Esophagus muscularis mucosa (tissue), 4 donors: ENCODE data around the gene TAP2. TPM values are rescaled to one million over a fixed set of nuclear protein-coding genes. Genes with fewer than 3 reads are reported as not detected.
A peak's percentile ranks its signal among the peaks of the same experiment; 100 is the strongest.
"Not testable (repeated sequence)": the region's sequence is repeated elsewhere in the genome, so short reads cannot be mapped to it uniquely, and the experiment has no call there.

Experiments used
- DNase-seq: peaks from one replicate; pipeline ENCODE4 v3.0.0-alpha.2; 2017; ENCODE audit errors: extremely low spot score
- H3K27ac ChIP-seq, 4 donors: fragments of 200-600 bp; sonication (generic); replicated peaks in 1 of 4; 1 replicate in 3 of 4; 2 replicates in 1 of 4; pipeline ENCODE4 v1.5.1; 2016 to 2019; ENCODE audit warnings: mild to moderate bottlenecking in 1 of 4
- H3K27me3 ChIP-seq, 4 donors: fragments of 200-600 bp; sonication (generic); one replicate each; pipeline versions ENCODE4 v1.5.1 to v1.6.0; 2016 to 2019
- H3K36me3 ChIP-seq, 4 donors: fragments of 200-600 bp; sonication (generic); one replicate each; pipeline ENCODE4 v1.5.1; 2016 to 2019
- H3K4me1 ChIP-seq, 4 donors: fragments of 200-600 bp; sonication (generic); one replicate each; pipeline ENCODE4 v1.5.1; 2016 to 2019
- H3K4me3 ChIP-seq, 4 donors: fragments of 200-600 bp; sonication (generic); 1 replicate in 2 of 4; 2 replicates in 2 of 4; pipeline ENCODE4 v1.5.1; 2016 to 2019; ENCODE audit warnings: mild to moderate bottlenecking in 4 of 4, moderate library complexity in 1 of 4
- H3K9me3 ChIP-seq, 4 donors: fragments of 200-600 bp; sonication (generic); 1 replicate in 3 of 4; 2 replicates in 1 of 4; pipeline ENCODE4 v1.5.1; 2016 to 2019
- CTCF ChIP-seq, 3 experiments: fragments of 200-600 bp in 2 of 3; fragments of 450-650 bp in 1 of 3; sonication (generic) in 2 of 3; IDR thresholded peaks; one replicate each; pipeline ENCODE4 v1.5.1; 2017 to 2019; ENCODE audit warnings: antibody characterized with exemption in 3 of 3, mild to moderate bottlenecking in 2 of 3, moderate library complexity in 1 of 3
- EP300 ChIP-seq: sonication (generic); formaldehyde crosslinking; IDR thresholded peaks from one replicate; pipeline ENCODE4 v1.6.1; 2017; ENCODE audit warnings: antibody characterized with exemption
- POLR2A ChIP-seq: fragments of 450-650 bp; IDR thresholded peaks from one replicate; pipeline ENCODE4 v1.6.1; 2017; ENCODE audit warnings: antibody characterized with exemption, moderate library complexity, mild to moderate bottlenecking, low read depth
- POLR2AphosphoS5 ChIP-seq, 2 donors: sonication (generic); formaldehyde crosslinking; IDR thresholded peaks; one replicate each; pipeline ENCODE4 v1.6.1; 2017; ENCODE audit warnings: antibody characterized with exemption in 2 of 2
- WGBS: methylation state at CpG from one replicate; pipeline ENCODE4 v1.1.5; 2018; 5-methylcytosine and 5-hydroxymethylcytosine counted together
- intact Hi-C: fragments of 100-400 bp; cut with DNase I; formaldehyde crosslinking; loops from one replicate; pipeline ENCODE4 v1.15.1; 2023
- total RNA-seq, 4 donors: library from RNA; depleted of rRNA; stranded (reverse); fragments of >200 nt; gene quantifications; one replicate each; pipeline versions ENCODE4 v1.1.0 to v1.2.1, GENCODE V29; 2016

The TAP2 gene
- total RNA-seq, 4 donors from 2014 or later, result 8.6 to 16.3 (median 13.4) TPM

- Histone ChIP-seq H3K9me3 (no peaks in the 10 kb centered on the region), H3K4me1 (peaks cover 0 to 23% (median 18%) of the 10 kb centered on the region in 4 donors), H3K36me3 (no peaks in the 10 kb centered on the region), H3K4me3 (no peak overlapping the region), H3K27me3 (peaks cover 0 to 17% (median 4%) of the 10 kb centered on the region in 4 donors), H3K27ac (peak overlapping the region in 1 of 4 donors; percentile 20)
- 31% methylated on average over 5 of the region's 5 CpGs for WGBS
- DNase-seq, result no peak
- TF ChIP-seq CTCF (IDR thresholded peaks at IDR 0.05), result no peak
- TF ChIP-seq POLR2A, result no peak
- TF ChIP-seq EP300, result no peak
- TF ChIP-seq POLR2AphosphoS5 (IDR thresholded peaks at IDR 0.05), result peak in 1 of 2 donors; percentile 13
- intact Hi-C loops, result no loop called here
Observed at GRCh38 chr6:32883789-32884188, 45.2 kb upstream of the TAP2 start.

- no peak for DNase-seq
- Histone ChIP-seq H3K36me3 (no peaks in the 10 kb centered on the region), H3K27ac (no peak overlapping the region), H3K4me1 (peaks cover 0 to 23% (median 18%) of the 10 kb centered on the region in 4 donors), H3K9me3 (no peaks in the 10 kb centered on the region), H3K4me3 (no peak overlapping the region), H3K27me3 (peaks cover 0 to 17% (median 4%) of the 10 kb centered on the region in 4 donors)
- TF ChIP-seq EP300, result no peak
- no peak for TF ChIP-seq POLR2AphosphoS5 (IDR thresholded peaks at IDR 0.05)
- TF ChIP-seq POLR2A, result no peak
- no peak for TF ChIP-seq CTCF (IDR thresholded peaks at IDR 0.05)
- intact Hi-C loops, result no loop called here
- 55% methylated on average over 1 of the region's 1 CpG for WGBS
Observed at GRCh38 chr6:32882879-32883250, 44.3 kb upstream of the TAP2 start.

- H3K4me1 ChIP-seq, intact Hi-C loops, H3K4me3 ChIP-seq, H3K27ac ChIP-seq, DNase-seq, H3K9me3 ChIP-seq, H3K36me3 ChIP-seq: not testable (repeated sequence)
- WGBS, result 88% methylated on average over 3 of the region's 3 CpGs
- H3K27me3 ChIP-seq, result peaks cover 0 to 17% (median 4%) of the 10 kb centered on the region in 4 donors
Observed at GRCh38 chr6:32880962-32881361, 42.4 kb upstream of the TAP2 start.

GRCh38 chr6:32879691-32880090 is 41.2 kb upstream of the TAP2 start:
- H3K4me3 ChIP-seq, result no peak overlapping the region
- 53% methylated on average over 35 of the region's 35 CpGs for WGBS
- no peaks in the 10 kb centered on the region for H3K9me3 ChIP-seq
- peaks cover 0 to 17% (median 4%) of the 10 kb centered on the region in 4 donors for H3K27me3 ChIP-seq
- intact Hi-C loops, result no loop called here
- TF ChIP-seq POLR2A (no peak), EP300 (no peak), POLR2AphosphoS5 (IDR thresholded peaks at IDR 0.05) (no peak), CTCF (IDR thresholded peaks at IDR 0.05) (no peak)
- no peak overlapping the region for H3K27ac ChIP-seq
- H3K4me1 ChIP-seq, result peaks cover 0 to 8% (median 0%) of the 10 kb centered on the region in 4 donors
- H3K36me3 ChIP-seq, result no peaks in the 10 kb centered on the region
- DNase-seq, result no peak

- no peak for DNase-seq
- Histone ChIP-seq H3K27ac (no peak overlapping the region), H3K4me3 (no peak overlapping the region), H3K9me3 (no peaks in the 10 kb centered on the region), H3K36me3 (no peaks in the 10 kb centered on the region), H3K27me3 (peaks cover 0 to 25% (median 4%) of the 10 kb centered on the region in 4 donors), H3K4me1 (no peaks in the 10 kb centered on the region)
- 86% methylated on average over 2 of the region's 2 CpGs for WGBS
- TF ChIP-seq POLR2A, result no peak
- no peak for TF ChIP-seq POLR2AphosphoS5 (IDR thresholded peaks at IDR 0.05)
- TF ChIP-seq EP300, result no peak
- intact Hi-C loops, result no loop called here
Observed at GRCh38 chr6:32876603-32877002, 38.1 kb upstream of the TAP2 start.

- H3K4me1 ChIP-seq, H3K27ac ChIP-seq, H3K4me3 ChIP-seq, DNase-seq, H3K9me3 ChIP-seq, H3K36me3 ChIP-seq, intact Hi-C loops: not testable (repeated sequence)
- H3K27me3 ChIP-seq, result peaks cover 0 to 12% (median 4%) of the 10 kb centered on the region in 4 donors
- WGBS, result 43% methylated on average over 1 of the region's 1 CpG
Observed at GRCh38 chr6:32873947-32874346, 35.4 kb upstream of the TAP2 start.
